ENCODE results near the gene GALNT9. TPM values are rescaled to one million over a fixed set of nuclear protein-coding genes. Genes with fewer than 3 reads are reported as not detected.

The GALNT9 gene
- total RNA-seq, 1 experiment from 2014 or later, result not detected

DNA sequence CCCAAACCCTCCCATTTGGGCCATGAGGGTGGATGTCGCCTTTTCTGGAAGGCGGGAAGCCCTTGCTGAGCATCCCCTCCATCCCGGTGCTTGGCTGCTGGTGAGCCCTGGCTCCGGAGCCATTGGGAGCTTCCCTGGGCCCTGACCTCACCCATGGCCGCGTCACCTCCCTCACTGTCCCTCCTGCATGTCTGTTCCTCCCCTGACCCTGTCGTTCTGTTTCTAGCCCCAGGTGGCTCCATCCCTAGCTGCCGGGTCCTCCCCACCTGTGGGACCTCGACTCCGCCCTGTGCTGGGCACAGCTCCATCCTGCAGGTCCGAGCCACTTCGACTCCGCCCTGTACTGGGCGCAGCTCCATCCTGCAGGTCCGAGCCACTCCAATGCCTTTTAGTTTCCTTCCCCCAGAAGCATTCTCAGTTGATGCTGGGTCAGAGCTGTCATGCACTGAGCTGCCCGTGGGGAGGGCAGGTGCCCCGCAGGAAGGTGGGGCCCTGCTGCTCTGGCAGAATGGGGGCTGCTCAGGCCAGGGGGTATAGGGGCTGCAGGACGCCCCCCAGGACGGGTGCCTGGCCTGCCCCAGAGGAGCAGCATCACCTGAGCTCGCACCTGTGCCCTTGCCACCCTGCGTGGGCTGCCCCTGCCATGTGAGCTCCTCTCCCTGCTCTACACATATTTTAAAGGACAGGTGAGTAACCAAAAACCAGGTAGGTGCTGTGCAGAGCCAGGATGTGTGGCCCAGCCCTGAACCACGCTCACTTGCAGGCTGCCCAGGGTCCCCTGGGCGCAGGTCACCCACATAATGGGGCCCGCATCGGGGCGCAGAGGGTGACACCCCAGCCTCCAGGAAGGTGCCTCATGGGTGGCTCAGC is 166.1 kb downstream of the GALNT9 start:
- H3K79me2 ChIP-seq (ENCODE audit: low read length), result no peaks in the 10 kb centered on the region
- H3K9me3 ChIP-seq (ENCODE audit: low read length), result no peaks in the 10 kb centered on the region; the same call in 1 of the 2 replicates
- no peak overlapping the region for H2AFZ ChIP-seq (ENCODE audit: low read length)
- DNase-seq, result no peak
- H3K4me3 ChIP-seq (ENCODE audit: low read length), result no peak overlapping the region
- no peak overlapping the region for H3K27ac ChIP-seq (ENCODE audit: low read length)
- no peak overlapping the region for H3K9ac ChIP-seq (ENCODE audit: low read length)
- no peaks in the 10 kb centered on the region for H3K27me3 ChIP-seq (ENCODE audit: low read length)
- H3K4me2 ChIP-seq (ENCODE audit: low read depth, low read length, poor library complexity, severe bottlenecking), result no peak overlapping the region
- H3K9me2 ChIP-seq (replicated peaks; ENCODE audit: insufficient read depth, low read length), result no peaks in the 10 kb centered on the region
- no peaks in the 10 kb centered on the region for H3K4me1 ChIP-seq (ENCODE audit: low read length)
- no peaks in the 10 kb centered on the region for H3K36me3 ChIP-seq (ENCODE audit: insufficient read depth, low read length)
- no peaks in the 10 kb centered on the region for H4K20me1 ChIP-seq (ENCODE audit: insufficient read depth, low read depth, low read length)

DNA sequence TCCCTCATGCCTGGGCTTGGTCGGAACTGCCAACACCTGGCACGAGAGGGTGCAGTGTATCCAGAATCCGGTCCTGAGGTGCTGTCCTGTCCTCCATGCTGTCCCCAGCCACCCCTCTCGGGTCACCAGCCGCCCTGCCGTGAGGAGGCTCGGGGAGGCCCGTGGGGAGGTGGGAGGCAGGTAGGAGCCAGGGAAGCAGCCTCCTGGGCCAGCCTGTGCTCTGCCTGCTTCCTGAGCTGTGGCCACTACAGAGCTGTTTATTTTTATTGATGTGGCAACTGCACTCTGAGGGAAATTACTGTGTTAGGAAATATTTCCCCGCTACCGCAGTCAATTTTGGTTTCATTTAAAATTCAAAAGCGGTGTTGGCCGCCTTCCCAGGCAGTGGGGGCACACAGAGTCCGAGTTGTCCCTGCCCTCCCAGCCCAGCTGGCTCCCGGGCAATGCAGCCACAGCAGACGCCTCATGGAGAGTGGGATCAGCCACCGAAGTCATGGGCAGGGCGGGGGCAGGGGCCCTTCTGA is 166.8 kb downstream of the GALNT9 start:
- no peak for DNase-seq

DNA sequence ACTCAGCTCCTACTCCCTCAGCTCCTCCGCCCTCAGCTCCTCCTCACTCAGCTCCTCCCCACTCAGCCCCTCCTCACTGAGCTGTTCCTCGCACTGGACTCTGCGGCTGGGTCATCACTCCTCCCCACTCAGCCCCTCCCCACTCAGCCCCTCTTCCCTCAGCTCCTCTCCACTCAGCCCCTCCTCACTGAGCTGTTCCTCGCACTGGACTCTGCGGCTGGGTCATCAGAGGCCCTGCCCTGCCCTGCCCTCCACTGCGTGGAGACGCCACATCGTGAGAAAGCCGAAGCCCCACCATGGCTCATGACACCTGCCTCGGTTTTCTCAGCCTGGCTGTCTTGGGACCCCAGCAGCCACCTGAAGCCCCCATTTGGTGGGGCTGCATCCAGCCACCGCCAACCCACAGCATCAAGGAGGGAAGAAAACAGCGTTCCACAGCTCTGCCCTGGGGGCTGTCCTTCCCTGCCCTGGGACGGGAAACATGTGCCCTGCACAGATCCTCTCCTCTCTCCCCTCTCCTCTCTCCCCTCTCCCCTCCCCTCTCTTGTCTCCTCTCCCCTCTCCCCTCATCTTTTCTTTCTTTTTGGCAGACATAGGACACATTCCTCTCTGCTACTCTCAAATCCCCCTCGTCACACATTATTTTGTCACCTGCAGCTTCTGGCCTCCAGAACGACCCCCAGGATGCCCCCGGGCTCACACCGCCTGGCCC is 167.4 kb downstream of the GALNT9 start:
- H3K4me1 ChIP-seq (ENCODE audit: low read length), result no peaks in the 10 kb centered on the region
- H3K9me2 ChIP-seq (replicated peaks; ENCODE audit: insufficient read depth, low read length), result no peaks in the 10 kb centered on the region
- no peak overlapping the region for H3K27ac ChIP-seq (ENCODE audit: low read length)
- no peak overlapping the region for H3K4me2 ChIP-seq (ENCODE audit: low read depth, low read length, poor library complexity, severe bottlenecking)
- no peaks in the 10 kb centered on the region for H3K79me2 ChIP-seq (ENCODE audit: low read length)
- no peak overlapping the region for H2AFZ ChIP-seq (ENCODE audit: low read length)
- DNase-seq, result no peak
- no peak overlapping the region for H3K9ac ChIP-seq (ENCODE audit: low read length)
- H4K20me1 ChIP-seq (ENCODE audit: insufficient read depth, low read depth, low read length), result no peaks in the 10 kb centered on the region
- no peaks in the 10 kb centered on the region for H3K27me3 ChIP-seq (ENCODE audit: low read length)
- peaks cover 11% of the 10 kb centered on the region for H3K36me3 ChIP-seq (ENCODE audit: insufficient read depth, low read length)
- no peak overlapping the region for H3K4me3 ChIP-seq (ENCODE audit: low read length)
- peaks cover 1% of the 10 kb centered on the region; the same call in 1 of the 2 replicates for H3K9me3 ChIP-seq (ENCODE audit: low read length)

More for the DNA sequence above, 166.8 kb downstream of the GALNT9 start:
- Histone ChIP-seq H3K4me1 (ENCODE audit: low read length) (no peaks in the 10 kb centered on the region), H3K4me3 (ENCODE audit: low read length) (no peak overlapping the region), H3K27ac (ENCODE audit: low read length) (no peak overlapping the region), H3K36me3 (ENCODE audit: insufficient read depth, low read length) (peaks cover 5% of the 10 kb centered on the region), H3K9me2 (replicated peaks; ENCODE audit: insufficient read depth, low read length) (no peaks in the 10 kb centered on the region), H2AFZ (ENCODE audit: low read length) (no peak overlapping the region), H3K27me3 (ENCODE audit: low read length) (no peaks in the 10 kb centered on the region), H3K9ac (ENCODE audit: low read length) (no peak overlapping the region), H3K79me2 (ENCODE audit: low read length) (no peaks in the 10 kb centered on the region), H4K20me1 (ENCODE audit: insufficient read depth, low read depth, low read length) (no peaks in the 10 kb centered on the region), H3K4me2 (ENCODE audit: low read depth, low read length, poor library complexity, severe bottlenecking) (no peak overlapping the region), H3K9me3 (ENCODE audit: low read length) (no peaks in the 10 kb centered on the region; the same call in 1 of the 2 replicates)

DNA sequence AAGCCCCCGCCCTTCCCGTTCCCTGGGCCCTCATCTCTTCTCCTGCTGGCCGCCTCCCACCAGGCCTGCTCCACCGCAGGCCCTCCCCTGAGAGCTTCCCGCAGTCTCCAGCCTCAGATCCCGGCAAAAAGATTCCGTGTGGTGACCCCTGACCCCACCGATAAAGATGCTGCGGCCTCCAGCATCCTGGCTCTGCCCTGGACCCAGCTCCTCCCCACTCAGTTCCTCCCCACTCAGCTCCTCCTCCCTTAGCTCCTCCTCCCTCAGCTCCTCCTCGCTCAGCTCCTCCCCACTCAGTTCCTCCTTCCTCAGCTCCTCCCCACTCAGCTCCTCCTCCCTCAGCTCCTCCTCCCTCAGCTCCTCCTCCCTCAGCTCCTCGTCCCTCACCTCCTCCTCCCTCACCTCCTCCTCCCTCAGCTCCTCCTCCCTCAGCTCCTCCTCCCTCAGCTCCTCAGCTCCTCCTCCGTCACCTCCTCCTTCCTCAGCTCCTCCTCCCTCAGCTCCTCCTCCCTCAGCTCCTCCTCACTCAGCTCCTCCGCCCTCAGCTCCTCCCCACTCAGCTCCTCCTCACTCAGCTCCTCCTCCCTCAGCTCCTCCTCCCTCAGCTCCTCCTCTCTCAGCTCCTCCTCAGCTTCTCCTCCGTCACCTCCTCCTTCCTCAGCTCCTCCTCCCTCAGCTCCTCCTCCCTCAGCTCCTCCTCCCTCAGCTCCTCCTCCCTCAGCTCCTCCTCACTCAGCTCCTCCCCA is 168.2 kb downstream of the GALNT9 start:
- Histone ChIP-seq H2AFZ (ENCODE audit: low read length) (no peak overlapping the region), H3K4me1 (ENCODE audit: low read length) (no peaks in the 10 kb centered on the region), H3K9ac (ENCODE audit: low read length) (no peak overlapping the region), H3K9me2 (replicated peaks; ENCODE audit: insufficient read depth, low read length) (no peaks in the 10 kb centered on the region), H3K27ac (ENCODE audit: low read length) (no peak overlapping the region), H3K4me3 (ENCODE audit: low read length) (no peak overlapping the region), H3K27me3 (ENCODE audit: low read length) (no peaks in the 10 kb centered on the region), H3K79me2 (ENCODE audit: low read length) (no peaks in the 10 kb centered on the region), H3K4me2 (ENCODE audit: low read depth, low read length, poor library complexity, severe bottlenecking) (no peak overlapping the region), H4K20me1 (ENCODE audit: insufficient read depth, low read depth, low read length) (no peaks in the 10 kb centered on the region), H3K36me3 (ENCODE audit: insufficient read depth, low read length) (peaks cover 18% of the 10 kb centered on the region), H3K9me3 (ENCODE audit: low read length) (0 out of 2 replicates have a peak, but pooled peaks cover 3% of the 10 kb centered on the region)
- peak; percentile 65 for DNase-seq

DNA sequence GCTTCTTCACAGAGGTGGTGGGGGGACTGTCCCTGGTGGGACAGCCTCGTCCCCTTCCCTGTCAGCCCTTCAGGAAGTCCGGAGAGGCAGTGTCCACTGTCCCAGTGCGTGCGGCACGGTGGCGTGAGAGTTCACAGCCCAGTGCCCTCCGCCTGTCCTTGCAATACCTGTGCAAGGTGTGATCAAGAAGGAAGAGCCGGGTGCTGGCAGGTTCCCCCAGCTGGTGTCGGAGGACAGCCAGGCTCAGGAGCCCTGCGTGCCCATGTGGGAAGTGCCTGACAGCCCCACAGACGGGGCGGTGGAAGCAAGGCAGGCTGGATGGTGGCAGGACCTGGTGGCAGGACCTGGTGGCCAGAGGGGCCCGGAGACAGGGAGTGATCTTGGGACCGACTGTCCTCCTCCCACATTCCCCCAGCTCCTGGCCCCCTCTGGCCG is 168.8 kb downstream of the GALNT9 start:
- DNase-seq, result no peak
- Histone ChIP-seq H3K4me1 (ENCODE audit: low read length) (no peaks in the 10 kb centered on the region), H3K27me3 (ENCODE audit: low read length) (no peaks in the 10 kb centered on the region)

DNA sequence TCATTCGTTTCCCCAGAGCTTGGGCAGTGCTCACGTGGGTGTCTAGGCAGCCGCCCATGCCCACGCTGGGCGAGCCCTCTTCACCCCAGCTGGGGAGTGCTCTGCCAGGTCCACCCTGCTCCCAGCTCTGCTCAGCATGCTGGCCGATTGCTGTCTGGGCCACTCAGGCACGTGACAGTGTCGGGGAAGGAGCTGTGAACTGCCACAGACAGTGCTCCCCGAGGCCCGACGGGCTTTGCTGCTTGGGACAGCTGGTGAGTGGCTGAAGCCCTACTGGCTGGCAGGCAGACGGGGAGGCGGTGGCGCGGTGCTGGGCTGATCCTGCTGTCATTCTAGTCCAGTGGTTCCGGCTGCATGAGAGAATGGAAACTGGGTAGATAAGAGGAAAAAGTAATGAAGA is 169.4 kb downstream of the GALNT9 start:
- H4K20me1 ChIP-seq (ENCODE audit: insufficient read depth, low read depth, low read length), result no peaks in the 10 kb centered on the region
- no peak overlapping the region for H3K27ac ChIP-seq (ENCODE audit: low read length)
- no peak overlapping the region for H3K4me3 ChIP-seq (ENCODE audit: low read length)
- H3K9me3 ChIP-seq (ENCODE audit: low read length), result 0 out of 2 replicates have a peak, but pooled peaks cover 3% of the 10 kb centered on the region
- H3K4me2 ChIP-seq (ENCODE audit: low read depth, low read length, poor library complexity, severe bottlenecking), result no peak overlapping the region
- no peaks in the 10 kb centered on the region for H3K79me2 ChIP-seq (ENCODE audit: low read length)
- DNase-seq, result no peak
- H2AFZ ChIP-seq (ENCODE audit: low read length), result no peak overlapping the region
- no peaks in the 10 kb centered on the region for H3K27me3 ChIP-seq (ENCODE audit: low read length)
- H3K9ac ChIP-seq (ENCODE audit: low read length), result no peak overlapping the region
- no peaks in the 10 kb centered on the region for H3K4me1 ChIP-seq (ENCODE audit: low read length)
- H3K36me3 ChIP-seq (ENCODE audit: insufficient read depth, low read length), result peaks cover 26% of the 10 kb centered on the region
- H3K9me2 ChIP-seq (replicated peaks; ENCODE audit: insufficient read depth, low read length), result no peaks in the 10 kb centered on the region

More for the DNA sequence above, 168.8 kb downstream of the GALNT9 start:
- no peak overlapping the region for H3K4me3 ChIP-seq (ENCODE audit: low read length)
- no peak overlapping the region for H3K9ac ChIP-seq (ENCODE audit: low read length)
- no peak overlapping the region for H3K4me2 ChIP-seq (ENCODE audit: low read depth, low read length, poor library complexity, severe bottlenecking)
- no peaks in the 10 kb centered on the region for H3K79me2 ChIP-seq (ENCODE audit: low read length)
- H2AFZ ChIP-seq (ENCODE audit: low read length), result no peak overlapping the region
- no peaks in the 10 kb centered on the region for H4K20me1 ChIP-seq (ENCODE audit: insufficient read depth, low read depth, low read length)
- H3K9me2 ChIP-seq (replicated peaks; ENCODE audit: insufficient read depth, low read length), result no peaks in the 10 kb centered on the region
- H3K27ac ChIP-seq (ENCODE audit: low read length), result no peak overlapping the region
- H3K9me3 ChIP-seq (ENCODE audit: low read length), result 0 out of 2 replicates have a peak, but pooled peaks cover 3% of the 10 kb centered on the region
- peaks cover 24% of the 10 kb centered on the region for H3K36me3 ChIP-seq (ENCODE audit: insufficient read depth, low read length)

DNA sequence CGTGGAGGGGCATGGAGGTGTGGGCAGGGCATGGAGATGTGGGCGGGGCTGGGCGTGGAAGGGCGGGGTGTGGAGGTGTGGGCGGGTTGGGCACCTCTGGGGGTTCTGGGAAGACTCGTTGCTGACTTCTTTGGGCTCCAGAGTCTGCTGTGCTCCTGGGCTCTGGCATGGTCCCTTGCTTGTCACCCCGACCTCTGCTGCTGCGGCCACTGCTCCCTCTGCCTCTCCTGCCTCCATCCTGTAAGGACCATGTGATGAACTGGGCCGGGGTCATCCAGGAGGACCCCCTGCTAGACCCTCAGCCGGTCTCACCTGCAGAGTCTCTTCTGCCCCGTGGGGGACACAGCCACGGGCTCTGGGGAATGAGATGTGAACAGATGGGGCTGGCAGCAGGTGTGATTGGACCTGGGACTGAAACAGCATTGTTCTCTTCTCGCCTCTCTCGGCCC is 169.8 kb downstream of the GALNT9 start:
- H3K9me3 ChIP-seq (ENCODE audit: low read length), result 0 out of 2 replicates have a peak, but pooled peaks cover 3% of the 10 kb centered on the region
- no peaks in the 10 kb centered on the region for H3K4me1 ChIP-seq (ENCODE audit: low read length)
- H3K36me3 ChIP-seq (ENCODE audit: insufficient read depth, low read length), result peaks cover 26% of the 10 kb centered on the region
- H3K9ac ChIP-seq (ENCODE audit: low read length), result no peak overlapping the region
- no peak overlapping the region for H3K4me2 ChIP-seq (ENCODE audit: low read depth, low read length, poor library complexity, severe bottlenecking)
- H3K27ac ChIP-seq (ENCODE audit: low read length), result no peak overlapping the region
- H3K4me3 ChIP-seq (ENCODE audit: low read length), result no peak overlapping the region
- no peaks in the 10 kb centered on the region for H3K27me3 ChIP-seq (ENCODE audit: low read length)
- H3K79me2 ChIP-seq (ENCODE audit: low read length), result no peaks in the 10 kb centered on the region
- H2AFZ ChIP-seq (ENCODE audit: low read length), result no peak overlapping the region
- no peaks in the 10 kb centered on the region for H4K20me1 ChIP-seq (ENCODE audit: insufficient read depth, low read depth, low read length)
- no peaks in the 10 kb centered on the region for H3K9me2 ChIP-seq (replicated peaks; ENCODE audit: insufficient read depth, low read length)
- DNase-seq, result no peak
